GM21390 (cell line): ENCODE results near the gene COBL.

Experiments used
- ATAC-seq: cut with Tn5 transposase; IDR thresholded peaks from one replicate; pipeline ENCODE4 v1.9.1; 2021; ENCODE audit not compliant: unreplicated experiment

The COBL gene

GRCh38 chr7:51326656-51327286, 10.2 kb upstream of the COBL start:
- ATAC-seq, result no peak

- ATAC-seq, result no peak
These were observed 9.3 kb upstream of the COBL start for GRCh38 chr7:51325908-51326307.

- no peak for ATAC-seq
These were observed 8.7 kb upstream of the COBL start for GRCh38 chr7:51325261-51325676.

- ATAC-seq, result no peak
These were observed 7.7 kb upstream of the COBL start for GRCh38 chr7:51324206-51324898.

- ATAC-seq, result no peak
These were observed 5.4 kb upstream of the COBL start for GRCh38 chr7:51321961-51322515.

GRCh38 chr7:51318886-51319579, 2.4 kb upstream of the COBL start:
- no peak for ATAC-seq

- ATAC-seq, result no peak
These were observed 1.4 kb upstream of the COBL start for GRCh38 chr7:51318001-51318400.

GRCh38 chr7:51317582-51317910, 937 bp upstream of the COBL start:
- no peak for ATAC-seq

GRCh38 chr7:51316262-51316665, 345 bp downstream of the COBL start:
- ATAC-seq, result no peak

GRCh38 chr7:51315393-51316261, 982 bp downstream of the COBL start:
- ATAC-seq, result no peak

GRCh38 chr7:51314726-51315125, 1.9 kb downstream of the COBL start:
- ATAC-seq, result no peak

GRCh38 chr7:51313738-51314425, 2.7 kb downstream of the COBL start:
- no peak for ATAC-seq

GRCh38 chr7:51312951-51313737, 3.5 kb downstream of the COBL start:
- no peak for ATAC-seq

- ATAC-seq, result no peak
These were observed 5.4 kb downstream of the COBL start for GRCh38 chr7:51311166-51311565.

- ATAC-seq, result no peak
These were observed 6.5 kb downstream of the COBL start for GRCh38 chr7:51310131-51310583.

- ATAC-seq, result no peak
These were observed 7.1 kb downstream of the COBL start for GRCh38 chr7:51309361-51310130.

GRCh38 chr7:51308696-51309095, 7.9 kb downstream of the COBL start:
- ATAC-seq, result no peak

GRCh38 chr7:51308265-51308664, 8.3 kb downstream of the COBL start:
- ATAC-seq, result no peak

GRCh38 chr7:51307651-51308210, 8.9 kb downstream of the COBL start:
- ATAC-seq, result no peak
